NCI-H1694 (cell line): ENCODE measurements around the gene ARHGEF4.
"Not testable (repeated sequence)": the region's sequence is repeated elsewhere in the genome, so short reads cannot be mapped to it uniquely, and the experiment has no call there.

Experiments
- DNase-seq: peaks from one replicate; lab custom pipeline; 2025; lab: John Stamatoyannopoulos, UW

Gene ARHGEF4

DNA sequence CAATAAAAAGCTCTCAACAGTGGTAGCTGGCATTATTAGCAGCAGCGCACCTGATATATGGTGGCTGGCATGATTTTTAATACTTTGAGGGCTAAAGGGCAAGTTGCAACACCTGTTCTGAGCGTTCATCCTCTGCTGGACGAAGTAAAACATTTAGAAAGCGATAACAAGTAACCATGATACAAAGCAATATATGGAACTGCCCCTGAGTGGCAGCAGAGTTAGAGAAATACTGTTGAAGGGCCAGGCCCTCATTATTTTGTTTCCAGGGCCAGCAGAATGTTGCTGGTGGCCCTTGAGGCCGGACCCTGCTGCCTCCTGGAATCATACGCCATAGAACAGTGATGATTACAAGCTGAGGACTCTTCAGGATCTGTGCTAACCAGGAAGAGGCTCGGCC lies 47.8 kb downstream of the ARHGEF4 start:
- no peak for DNase-seq

GRCh38 chr2:130887643-130888042 lies 50.9 kb downstream of the ARHGEF4 start:
- DNase-seq = no peak

- no peak for DNase-seq
Observed at GRCh38 chr2:130890941-130891669, 54.4 kb downstream of the ARHGEF4 start.

GRCh38 chr2:130891966-130892365 lies 55.3 kb downstream of the ARHGEF4 start:
- no peak for DNase-seq

GRCh38 chr2:130892793-130893785 lies 56.4 kb downstream of the ARHGEF4 start:
- DNase-seq = no peak

- DNase-seq = no peak
Observed at GRCh38 chr2:130894326-130894942, 57.7 kb downstream of the ARHGEF4 start.

DNA sequence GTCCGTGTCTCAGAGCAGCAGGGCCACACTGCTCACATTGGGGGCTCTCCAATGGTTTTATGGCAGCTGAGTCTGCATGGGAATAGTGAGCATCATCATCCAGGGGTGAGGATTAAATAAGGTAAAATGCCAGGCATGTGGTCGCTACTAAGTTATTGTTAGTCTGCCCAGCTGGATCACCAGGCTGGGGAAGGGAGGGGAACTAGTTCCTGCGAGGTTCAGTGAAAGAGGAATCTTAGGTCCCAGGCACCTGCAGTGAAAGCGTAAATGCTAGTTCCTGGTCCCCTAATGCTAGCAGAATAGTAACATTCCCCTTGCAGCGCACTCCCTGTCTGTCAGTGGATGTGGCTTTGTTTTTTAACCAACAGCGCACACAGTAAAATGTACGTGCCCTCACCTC lies 60.1 kb downstream of the ARHGEF4 start:
- no peak for DNase-seq

DNA sequence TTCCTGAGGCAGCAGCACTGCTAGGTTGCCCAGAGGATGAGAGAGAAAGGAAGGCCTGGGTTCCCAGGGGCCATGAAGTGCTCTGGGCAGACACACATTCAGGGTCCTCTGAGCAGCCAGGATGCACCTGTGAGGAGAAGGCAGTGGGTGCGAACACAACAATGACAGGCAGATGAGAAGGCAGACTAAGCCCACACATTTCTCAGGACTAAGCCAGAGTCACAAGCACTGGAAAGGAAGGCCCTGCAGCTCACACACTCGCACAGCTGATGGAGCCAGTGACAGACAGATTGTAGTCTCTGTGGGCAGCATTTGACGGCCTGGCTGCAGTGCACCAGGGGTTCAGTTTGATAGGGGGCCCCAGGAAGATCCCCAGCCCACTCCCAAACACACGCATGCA lies 61.8 kb downstream of the ARHGEF4 start:
- no peak for DNase-seq

DNA sequence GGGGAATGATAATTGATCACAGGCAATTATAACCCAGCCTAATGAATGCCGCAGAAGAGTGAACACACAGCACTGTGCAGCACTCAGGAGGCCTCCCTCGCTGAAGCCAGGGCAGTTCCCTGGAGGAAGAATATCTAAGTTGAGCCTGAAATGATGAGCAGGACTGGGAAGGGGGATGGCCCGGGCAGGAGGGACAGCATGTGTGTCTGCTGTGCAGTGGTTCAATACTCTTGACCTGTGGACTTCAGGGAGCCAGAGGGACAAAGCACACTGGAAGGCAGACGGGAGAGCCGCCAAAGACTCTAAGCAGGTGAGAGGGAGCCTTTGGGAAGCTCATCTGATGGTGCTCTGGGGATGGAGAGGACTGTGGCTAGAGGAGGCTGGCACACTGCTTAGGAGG lies 62.6 kb downstream of the ARHGEF4 start:
- DNase-seq = no peak

DNA sequence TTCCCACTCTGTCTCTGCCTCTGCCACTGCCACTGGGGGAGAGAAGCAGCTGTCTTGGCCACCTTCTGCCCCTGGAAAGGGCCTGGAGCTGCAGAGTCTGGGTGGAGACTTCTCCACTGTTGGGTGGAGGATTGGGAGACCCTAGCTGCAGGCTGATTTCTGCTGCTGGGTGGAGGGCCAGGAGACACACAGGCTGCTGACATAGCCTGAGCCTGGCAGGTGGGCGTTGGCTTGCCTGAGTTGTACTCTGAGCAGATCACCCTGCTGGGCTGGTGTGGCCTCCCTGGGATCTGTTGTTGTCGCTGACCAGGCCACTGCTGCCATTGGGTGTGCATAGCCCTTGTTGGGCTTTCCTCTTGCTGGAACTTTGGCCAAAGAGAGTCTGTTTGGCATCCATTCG lies 64.3 kb downstream of the ARHGEF4 start:
- no peak for DNase-seq

- DNase-seq = not testable (repeated sequence)
Observed at GRCh38 chr2:130901626-130902025, 64.9 kb downstream of the ARHGEF4 start.

DNA sequence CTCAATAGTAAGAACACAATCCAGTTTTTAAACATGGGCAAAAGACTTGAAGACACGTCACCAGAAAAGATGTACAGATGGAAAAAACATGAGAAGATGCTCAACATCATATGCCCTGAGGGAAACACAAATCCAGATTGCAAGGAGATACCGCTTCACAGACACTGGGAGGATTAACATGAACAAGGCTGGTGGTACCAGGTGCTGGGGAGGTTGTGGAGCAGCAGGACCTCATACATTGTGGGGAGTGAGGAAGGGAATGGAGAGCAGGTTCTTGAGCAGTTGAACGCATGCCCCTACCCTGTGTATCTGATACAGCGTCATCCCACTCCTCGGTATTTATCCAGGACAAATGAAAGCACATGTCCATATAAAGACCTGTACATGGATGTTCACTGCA lies 72.1 kb downstream of the ARHGEF4 start:
- DNase-seq = no peak

GRCh38 chr2:130910931-130911330 lies 74.2 kb downstream of the ARHGEF4 start:
- no peak for DNase-seq

GRCh38 chr2:130911482-130911881 lies 74.8 kb downstream of the ARHGEF4 start:
- no peak for DNase-seq

DNA sequence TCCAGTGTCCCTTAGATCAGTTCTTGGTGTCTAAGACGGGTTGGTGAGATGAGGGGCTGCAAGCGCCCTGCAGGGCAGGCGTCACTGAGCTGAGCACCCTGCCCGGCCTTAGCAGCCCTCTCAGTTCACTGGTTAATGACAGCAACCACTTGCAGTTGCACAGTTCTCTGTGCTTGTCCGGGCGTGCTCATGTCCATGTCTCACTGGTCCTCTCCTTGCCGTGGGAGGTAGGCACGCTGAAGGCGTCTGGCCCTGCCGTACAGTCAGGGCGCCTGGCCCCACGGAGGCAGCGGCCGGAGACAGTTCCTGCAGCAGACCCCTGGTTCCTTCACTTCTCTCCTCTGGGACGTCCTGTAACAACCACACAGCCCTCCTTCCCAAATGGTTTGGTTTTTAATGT lies 75.3 kb downstream of the ARHGEF4 start:
- no peak for DNase-seq

DNA sequence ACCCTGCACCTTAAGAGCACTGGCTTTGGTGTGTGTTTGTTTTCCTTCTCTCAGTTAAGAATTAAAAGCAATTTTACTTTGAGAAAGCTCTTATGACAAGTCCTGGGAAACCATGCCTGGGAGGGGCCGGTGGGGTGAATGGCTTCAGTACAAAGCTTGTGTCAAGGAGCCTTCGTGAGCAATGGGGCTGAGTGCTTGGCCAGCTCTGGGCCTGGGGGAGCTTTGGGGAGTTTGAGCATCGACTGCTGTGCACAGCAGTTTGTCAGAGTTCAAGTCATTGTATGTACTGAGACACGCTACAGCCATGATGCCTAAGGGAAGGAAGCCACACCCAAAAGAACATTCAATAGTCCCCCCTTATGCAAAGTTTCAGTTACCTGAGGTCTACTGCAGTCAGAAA lies 75.8 kb downstream of the ARHGEF4 start:
- DNase-seq = no peak

GRCh38 chr2:130913891-130914290 lies 77.2 kb downstream of the ARHGEF4 start:
- DNase-seq = no peak

DNA sequence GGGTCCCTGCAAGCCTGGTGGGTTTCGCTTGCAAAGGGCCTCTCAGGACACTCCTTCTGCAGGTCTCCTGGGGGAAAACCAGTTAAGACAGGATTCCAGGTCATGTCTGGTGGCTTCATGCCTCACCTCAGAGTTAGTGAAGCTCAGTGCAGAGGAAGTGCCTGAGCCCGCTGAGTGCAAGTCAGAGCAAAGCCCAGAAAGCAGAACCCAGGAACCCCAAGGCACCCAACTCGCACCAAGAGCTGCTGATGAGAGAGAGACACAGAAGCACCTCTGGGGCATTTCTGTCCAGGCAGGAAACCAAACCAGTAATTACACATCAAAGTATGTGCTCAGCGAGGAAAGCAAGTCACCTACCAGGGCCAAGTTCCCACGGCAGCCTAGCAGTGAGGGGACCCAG lies 78.4 kb downstream of the ARHGEF4 start:
- DNase-seq = no peak

DNA sequence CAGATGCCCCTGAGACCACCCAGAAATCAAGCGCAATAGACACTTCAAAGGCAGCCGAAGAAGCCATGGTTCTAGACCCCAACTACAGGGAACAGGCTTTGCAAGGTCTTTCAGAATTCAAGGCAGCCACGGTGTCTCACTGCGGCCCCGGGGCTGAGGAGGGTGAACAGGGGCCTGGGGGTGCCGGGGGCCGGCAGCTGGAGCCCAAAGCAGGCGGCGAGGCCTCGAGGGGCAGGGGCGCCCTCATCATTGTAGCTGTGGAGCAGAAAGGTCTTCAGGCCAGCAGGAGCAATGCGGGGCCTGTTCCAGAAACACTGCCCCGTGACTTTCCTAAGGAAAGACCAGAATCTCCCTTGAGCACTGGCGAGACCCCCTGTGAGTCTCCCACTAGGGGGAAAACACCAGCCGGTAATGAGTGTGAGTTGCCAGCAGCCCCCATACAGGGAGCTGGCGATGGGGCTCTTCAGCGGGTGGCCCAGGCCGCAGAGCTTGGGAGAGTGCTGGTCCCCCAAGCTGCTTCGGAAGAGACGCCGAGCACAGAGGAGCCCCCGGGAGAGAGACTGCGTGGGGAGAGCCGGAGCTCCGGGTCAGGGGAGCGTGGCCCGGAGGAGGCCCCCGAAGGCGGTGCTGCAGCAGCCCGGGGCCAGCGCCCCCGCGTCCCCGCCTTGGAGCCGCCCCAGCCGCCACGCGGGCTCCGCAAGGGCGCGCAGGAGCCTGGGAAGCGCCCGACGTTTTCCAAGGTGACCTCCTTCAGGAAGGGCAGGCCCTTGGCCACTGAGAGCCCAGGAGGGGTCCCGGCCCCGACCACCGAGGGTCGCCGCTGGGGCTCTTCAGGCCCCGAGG lies 79.1 kb downstream of the ARHGEF4 start:
- DNase-seq = no peak

- DNase-seq = no peak
Observed at GRCh38 chr2:130916438-130916705, 79.7 kb downstream of the ARHGEF4 start.

DNA sequence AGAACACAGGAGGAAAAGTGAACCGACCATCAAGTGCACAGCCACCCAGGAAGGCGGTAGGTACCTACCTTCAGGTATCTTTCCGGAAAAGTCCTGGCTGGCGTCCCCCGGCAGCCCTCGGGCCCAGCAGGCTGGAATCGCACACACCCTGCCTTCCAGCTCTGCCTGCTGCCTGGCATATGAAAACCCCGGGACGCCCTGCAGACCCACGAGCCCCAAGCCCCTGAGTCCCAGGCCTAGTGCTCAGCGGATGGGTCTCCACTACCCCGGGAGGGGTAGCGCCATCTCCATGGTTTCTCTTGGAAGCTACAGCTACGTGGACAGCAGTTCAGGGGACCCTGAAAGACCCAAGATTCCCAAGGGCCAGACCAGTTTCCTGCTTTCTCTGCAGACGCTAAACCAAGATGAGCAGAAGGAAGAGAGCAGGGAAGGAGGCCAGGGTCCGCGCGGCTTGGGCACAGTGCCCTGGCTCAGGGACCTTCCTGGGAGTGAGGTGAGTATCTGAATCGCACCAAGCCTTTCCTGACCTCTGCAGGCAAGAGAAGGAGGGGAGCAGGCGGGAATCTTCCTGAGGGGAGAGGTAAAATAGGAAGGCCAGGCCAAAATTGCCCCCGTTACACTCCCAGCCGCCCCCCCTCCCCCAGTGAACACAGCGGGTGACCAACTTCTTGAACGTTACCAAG lies 80.4 kb downstream of the ARHGEF4 start:
- no peak for DNase-seq
